GM23338 (cell line): ENCODE measurements around the gene SLC9A1. TPM values are rescaled to one million over a fixed set of nuclear protein-coding genes. Genes with fewer than 3 reads are reported as not detected.

Experiments used
- ATAC-seq: fragments of 200-7000 bp; cut with Tn5 transposase; 3 replicates; pipeline ENCODE4 v1.9.1; 2020
- DNase-seq: peaks from one replicate; pipeline ENCODE4 v3.0.0-alpha.2; 2015; ENCODE audit warnings: low spot score
- H2AFZ ChIP-seq: fragments of 200-600 bp; sonication (generic); 2 replicates; pipeline ENCODE4 v1.8.0; 2016; ENCODE audit warnings: antibody characterized with exemption, mild to moderate bottlenecking, moderate library complexity
- H3F3A ChIP-seq: fragments of 200-600 bp; sonication (generic); replicated peaks from 2 replicates; pipeline ENCODE4 v1.8.0; 2017; ENCODE audit warnings: antibody characterized with exemption, mixed run types, low read depth
- H3K27ac ChIP-seq: fragments of 200-600 bp; sonication (generic); 2 replicates; pipeline ENCODE4 v1.6.1; 2016; ENCODE audit warnings: low read depth
- H3K27me3 ChIP-seq: fragments of 200-600 bp; sonication (generic); 2 replicates; pipeline ENCODE4 v1.8.0; 2016; ENCODE audit warnings: mild to moderate bottlenecking, mixed run types, moderate library complexity; ENCODE audit not compliant: insufficient read depth
- H3K36me3 ChIP-seq: fragments of 200-600 bp; sonication (generic); 2 replicates; pipeline ENCODE4 v1.8.0; 2016; ENCODE audit warnings: mild to moderate bottlenecking; ENCODE audit not compliant: insufficient read depth
- H3K4me1 ChIP-seq: fragments of 200-600 bp; sonication (generic); 2 replicates; pipeline ENCODE4 v1.8.0; 2016; ENCODE audit warnings: mild to moderate bottlenecking, moderate library complexity; ENCODE audit not compliant: insufficient read depth
- H3K4me2 ChIP-seq: fragments of 200-600 bp; sonication (generic); 2 replicates; pipeline ENCODE4 v1.7.1; 2017; ENCODE audit warnings: mixed run types
- H3K4me3 ChIP-seq: fragments of 200-600 bp; sonication (generic); 2 replicates; pipeline ENCODE4 v1.6.1; 2016; ENCODE audit warnings: mixed run types
- H3K79me2 ChIP-seq: fragments of 200-600 bp; sonication (generic); replicated peaks from 2 replicates; pipeline ENCODE4 v1.8.0; 2017; ENCODE audit warnings: mild to moderate bottlenecking; ENCODE audit not compliant: insufficient read depth
- H3K9me2 ChIP-seq: fragments of 200-600 bp; sonication (generic); 2 replicates; pipeline ENCODE4 v1.8.0; 2017; ENCODE audit not compliant: insufficient read depth
- H4K20me1 ChIP-seq: fragments of 200-600 bp; sonication (generic); replicated peaks from 2 replicates; pipeline ENCODE4 v1.8.0; 2017; ENCODE audit warnings: mild to moderate bottlenecking; ENCODE audit not compliant: insufficient read depth
- H3K27ac Mint-ChIP-seq: 2 replicates; pipeline ENCODE4 v1.8.0; 2020; ENCODE audit warnings: inconsistent platforms, mild to moderate bottlenecking, moderate library complexity, mixed read lengths
- H3K27me3 Mint-ChIP-seq: 3 replicates; pipeline ENCODE4 v1.8.0; 2022; ENCODE audit warnings: low read depth, mild to moderate bottlenecking, moderate library complexity, mixed read lengths, inconsistent platforms; ENCODE audit not compliant: insufficient read depth, poor library complexity
- H3K36me3 Mint-ChIP-seq: 3 replicates; pipeline ENCODE4 v1.8.0; 2021; ENCODE audit warnings: low read depth, mild to moderate bottlenecking, inconsistent platforms, moderate library complexity, mixed read lengths
- H3K4me1 Mint-ChIP-seq: 3 replicates; pipeline ENCODE4 v1.8.0; 2020; ENCODE audit warnings: mild to moderate bottlenecking, inconsistent platforms, mixed read lengths
- H3K4me3 Mint-ChIP-seq: 3 replicates; pipeline ENCODE4 v1.8.0; 2021; ENCODE audit warnings: moderate library complexity, mild to moderate bottlenecking, inconsistent platforms, mixed read lengths
- H3K9me3 Mint-ChIP-seq: 3 replicates; pipeline ENCODE4 v1.8.0; 2020; ENCODE audit warnings: moderate library complexity, mild to moderate bottlenecking, inconsistent platforms, mixed read lengths
- CREB1 ChIP-seq: fragments of 250-450 bp; sonication (Bioruptor Pico); IDR thresholded peaks from 2 replicates; pipeline ENCODE4 v1.5.0; 2020; ENCODE audit warnings: low read depth, mild to moderate bottlenecking, moderate library complexity
- CTCF ChIP-seq, 2 experiments: fragments of 200-600 bp in 1 of 2; sonication (generic) in 1 of 2; conservative IDR thresholded peaks; 2 replicates each; pipeline versions ENCODE4 v1.5.1 to v1.6.1; 2016 to 2017; ENCODE audit warnings: antibody characterized with exemption in 2 of 2, low read depth in 2 of 2, mild to moderate bottlenecking in 2 of 2, moderate library complexity in 1 of 2
- ETS1 ChIP-seq: IDR thresholded peaks from 2 replicates; pipeline ENCODE4 v1.6.1; 2016; ENCODE audit warnings: antibody characterized with exemption
- EZH2 ChIP-seq: fragments of 200-600 bp; sonication (generic); IDR thresholded peaks from one replicate; pipeline ENCODE4 v1.8.0; 2017; ENCODE audit warnings: antibody characterized with exemption, mild to moderate bottlenecking, low read depth; ENCODE audit not compliant: unreplicated experiment
- JUNB ChIP-seq: IDR thresholded peaks from one replicate; pipeline ENCODE4 v1.6.1; 2016; ENCODE audit warnings: antibody characterized with exemption; ENCODE audit not compliant: unreplicated experiment
- NANOG ChIP-seq: IDR thresholded peaks from 2 replicates; pipeline ENCODE4 v1.6.1; 2016; ENCODE audit warnings: antibody characterized with exemption, borderline replicate concordance
- POLR2AphosphoS5 ChIP-seq: IDR thresholded peaks from 2 replicates; pipeline ENCODE4 v1.6.1; 2016; ENCODE audit warnings: antibody characterized with exemption, low read depth
- REST ChIP-seq: IDR thresholded peaks from one replicate; pipeline ENCODE4 v1.6.1; 2018; ENCODE audit warnings: antibody characterized with exemption; ENCODE audit not compliant: unreplicated experiment
- STAT1 ChIP-seq: IDR thresholded peaks from one replicate; pipeline ENCODE4 v1.6.1; 2016; ENCODE audit warnings: antibody characterized with exemption; ENCODE audit not compliant: unreplicated experiment
- ZNF114 ChIP-seq: fragments of 250-450 bp; sonication (Bioruptor Pico); IDR thresholded peaks from 2 replicates; pipeline ENCODE4 v1.5.0; 2020; ENCODE audit warnings: mild to moderate bottlenecking, moderate library complexity
- polyA plus RNA-seq: library from polyadenylated mRNA; unstranded; fragments of >200 nt; fragmentation: Nextera tagmentation; extraction: Ambion mirVana; gene quantifications from 2 replicates; pipeline ENCODE4 v1.2.1, GENCODE V29; 2016
- total RNA-seq: library from RNA; depleted of rRNA; stranded (reverse); fragments of >200 nt; shearing (Covaris generic); gene quantifications from 2 replicates; pipeline ENCODE4 v1.2.3, GENCODE V29; 2014

SLC9A1 gene
- total and polyA plus RNA-seq, 2 experiments from 2014 or later: 10.4 to 22.3 TPM

GRCh38 chr1:27124405-27124804 is 30.5 kb downstream of the SLC9A1 start (continued):
- TF ChIP-seq CTCF (conservative IDR thresholded peaks at IDR 0.05; ENCODE audit: low read depth in 2 of 2) (no peak), POLR2AphosphoS5 (no peak), ZNF114 (CRISPR knock-in tag) (no peak), REST (no peak), JUNB (no peak), ETS1 (no peak), NANOG (no peak)

GRCh38 chr1:27122652-27123051 is 32.3 kb downstream of the SLC9A1 start:
- Histone ChIP-seq H4K20me1 (0 out of 2 replicates have a peak, but pooled peaks cover 3% of the 10 kb centered on the region), H3K4me2 (no peak overlapping the region), H3K27me3 (no peaks in the 10 kb centered on the region), H3K36me3 (no peaks in the 10 kb centered on the region), H3F3A (0 out of 2 replicates have a peak, but pooled peaks cover 5% of the 10 kb centered on the region), H3K4me3 (no peak overlapping the region), H3K27ac (no peak overlapping the region), H3K79me2 (no peaks in the 10 kb centered on the region; the same call in 1 of the 2 replicates), H3K9me2 (no peaks in the 10 kb centered on the region), H3K4me1 (0 out of 2 replicates have a peak, but pooled peaks cover 7% of the 10 kb centered on the region), H2AFZ (no peak overlapping the region)
- H3K27ac Mint-ChIP-seq: peak overlapping the region; percentile 80; the same call in 1 of the 2 replicates
- peaks cover 30% of the 10 kb centered on the region for H3K4me1 Mint-ChIP-seq
- DNase-seq (peak; percentile 34), ATAC-seq (peak; percentile 44)
- H3K4me3 Mint-ChIP-seq: no peak overlapping the region
- peaks cover 13% of the 10 kb centered on the region for H3K27me3 Mint-ChIP-seq
- H3K36me3 Mint-ChIP-seq: no peaks in the 10 kb centered on the region
- no peaks in the 10 kb centered on the region; the same call in 2 of the 3 replicates for H3K9me3 Mint-ChIP-seq
- TF ChIP-seq POLR2AphosphoS5 (no peak), CREB1 (CRISPR knock-in tag) (no peak), STAT1 (no peak), EZH2 (no peak), JUNB (no peak), REST (no peak)
